Progenitor cell of endocrine pancreas (in vitro differentiated cells): Measurements from ENCODE around the gene AK5. TPM values are rescaled to one million over a fixed set of nuclear protein-coding genes. Genes with fewer than 3 reads are reported as not detected.
"Not testable (repeated sequence)": the region's sequence is repeated elsewhere in the genome, so short reads cannot be mapped to it uniquely, and the experiment has no call there.

Experiments used
- DNase-seq: peaks from one replicate; pipeline ENCODE4 v3.0.0; 2021; ENCODE audit warnings: low spot score; ENCODE audit not compliant: unreplicated experiment
- H3K27ac Mint-ChIP-seq: 2 replicates; pipeline ENCODE4 v1.8.0; 2021; ENCODE audit warnings: mild to moderate bottlenecking, moderate library complexity, mixed read lengths
- H3K27me3 Mint-ChIP-seq: 2 replicates; pipeline ENCODE4 v1.8.0; 2021; ENCODE audit warnings: mixed read lengths
- H3K36me3 Mint-ChIP-seq: 2 replicates; pipeline ENCODE4 v1.8.0; 2022; ENCODE audit warnings: mixed read lengths; ENCODE audit not compliant: insufficient read depth
- H3K4me1 Mint-ChIP-seq: 2 replicates; pipeline ENCODE4 v1.8.0; 2021; ENCODE audit warnings: low read depth, mixed read lengths
- H3K4me3 Mint-ChIP-seq: 2 replicates; pipeline ENCODE4 v1.8.0; 2021; ENCODE audit warnings: low read depth, mild to moderate bottlenecking, moderate library complexity, mixed read lengths
- H3K9me3 Mint-ChIP-seq: 2 replicates; pipeline ENCODE4 v1.8.0; 2021; ENCODE audit warnings: low read depth, mixed read lengths
- total RNA-seq: library from RNA; stranded (reverse); gene quantifications from 2 replicates; pipeline ENCODE4 v1.2.1, GENCODE V29; 2021
- TF ChIP-seq, protein P1 (sequence below): fragments of 200-600 bp; sonication (generic); IDR thresholded peaks from one replicate; pipeline ENCODE4 v1.5.0; 2021; ENCODE audit warnings: antibody characterized with exemption, mild to moderate bottlenecking; ENCODE audit not compliant: unreplicated experiment

AK5 gene
- total RNA-seq, 1 donor from 2014 or later, result 4.0 TPM

DNA sequence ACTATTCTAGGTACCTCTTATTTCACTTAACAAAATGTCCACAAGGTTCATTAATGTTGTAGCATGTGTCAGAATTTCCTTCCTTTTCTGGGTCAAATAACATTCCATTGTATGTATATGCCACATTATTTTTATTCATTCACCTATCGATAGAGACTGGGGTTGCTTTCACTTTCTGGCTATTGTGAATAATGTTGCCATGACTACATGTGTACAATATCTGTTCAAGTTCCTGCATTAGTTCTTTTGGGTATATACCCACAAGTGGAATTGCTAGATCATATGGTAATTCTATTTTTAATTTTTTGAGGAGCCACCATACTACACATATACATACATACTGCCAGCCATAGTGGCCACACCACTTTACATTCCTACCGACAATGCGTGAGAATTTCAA is 242.2 kb downstream of the AK5 start:
- H3K4me3 Mint-ChIP-seq, result no peak overlapping the region
- H3K27ac Mint-ChIP-seq, result no peak overlapping the region
- no peak for DNase-seq
- H3K27me3 Mint-ChIP-seq, result no peaks in the 10 kb centered on the region
- no peaks in the 10 kb centered on the region for H3K4me1 Mint-ChIP-seq
- TF ChIP-seq, protein P1, sequence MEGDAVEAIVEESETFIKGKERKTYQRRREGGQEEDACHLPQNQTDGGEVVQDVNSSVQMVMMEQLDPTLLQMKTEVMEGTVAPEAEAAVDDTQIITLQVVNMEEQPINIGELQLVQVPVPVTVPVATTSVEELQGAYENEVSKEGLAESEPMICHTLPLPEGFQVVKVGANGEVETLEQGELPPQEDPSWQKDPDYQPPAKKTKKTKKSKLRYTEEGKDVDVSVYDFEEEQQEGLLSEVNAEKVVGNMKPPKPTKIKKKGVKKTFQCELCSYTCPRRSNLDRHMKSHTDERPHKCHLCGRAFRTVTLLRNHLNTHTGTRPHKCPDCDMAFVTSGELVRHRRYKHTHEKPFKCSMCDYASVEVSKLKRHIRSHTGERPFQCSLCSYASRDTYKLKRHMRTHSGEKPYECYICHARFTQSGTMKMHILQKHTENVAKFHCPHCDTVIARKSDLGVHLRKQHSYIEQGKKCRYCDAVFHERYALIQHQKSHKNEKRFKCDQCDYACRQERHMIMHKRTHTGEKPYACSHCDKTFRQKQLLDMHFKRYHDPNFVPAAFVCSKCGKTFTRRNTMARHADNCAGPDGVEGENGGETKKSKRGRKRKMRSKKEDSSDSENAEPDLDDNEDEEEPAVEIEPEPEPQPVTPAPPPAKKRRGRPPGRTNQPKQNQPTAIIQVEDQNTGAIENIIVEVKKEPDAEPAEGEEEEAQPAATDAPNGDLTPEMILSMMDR, result no peak
- H3K9me3 Mint-ChIP-seq, result no peaks in the 10 kb centered on the region
- H3K36me3 Mint-ChIP-seq, result no peaks in the 10 kb centered on the region

DNA sequence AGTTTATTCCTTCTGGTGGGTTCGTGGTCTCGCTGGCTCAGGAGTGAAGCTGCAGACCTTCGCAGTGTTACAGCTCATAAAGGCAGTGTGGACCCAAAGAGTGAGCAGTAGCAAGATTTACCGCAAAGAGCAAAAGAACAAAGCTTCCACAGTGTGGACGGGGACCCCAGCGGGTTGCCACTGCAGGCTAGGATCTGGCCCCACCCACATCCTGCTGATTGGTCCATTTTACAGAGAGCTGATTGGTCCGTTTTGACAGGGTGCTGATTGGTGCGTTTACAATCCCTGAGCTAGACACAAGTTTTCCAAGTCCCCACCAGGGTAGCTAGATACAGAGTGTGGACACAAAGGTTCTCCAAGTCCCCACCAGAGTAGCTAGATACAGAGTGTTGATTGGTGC is 249.3 kb downstream of the AK5 start:
- not testable (repeated sequence) for DNase-seq, H3K4me3 Mint-ChIP-seq, H3K36me3 Mint-ChIP-seq, H3K27me3 Mint-ChIP-seq, H3K4me1 Mint-ChIP-seq, H3K27ac Mint-ChIP-seq, H3K9me3 Mint-ChIP-seq

DNA sequence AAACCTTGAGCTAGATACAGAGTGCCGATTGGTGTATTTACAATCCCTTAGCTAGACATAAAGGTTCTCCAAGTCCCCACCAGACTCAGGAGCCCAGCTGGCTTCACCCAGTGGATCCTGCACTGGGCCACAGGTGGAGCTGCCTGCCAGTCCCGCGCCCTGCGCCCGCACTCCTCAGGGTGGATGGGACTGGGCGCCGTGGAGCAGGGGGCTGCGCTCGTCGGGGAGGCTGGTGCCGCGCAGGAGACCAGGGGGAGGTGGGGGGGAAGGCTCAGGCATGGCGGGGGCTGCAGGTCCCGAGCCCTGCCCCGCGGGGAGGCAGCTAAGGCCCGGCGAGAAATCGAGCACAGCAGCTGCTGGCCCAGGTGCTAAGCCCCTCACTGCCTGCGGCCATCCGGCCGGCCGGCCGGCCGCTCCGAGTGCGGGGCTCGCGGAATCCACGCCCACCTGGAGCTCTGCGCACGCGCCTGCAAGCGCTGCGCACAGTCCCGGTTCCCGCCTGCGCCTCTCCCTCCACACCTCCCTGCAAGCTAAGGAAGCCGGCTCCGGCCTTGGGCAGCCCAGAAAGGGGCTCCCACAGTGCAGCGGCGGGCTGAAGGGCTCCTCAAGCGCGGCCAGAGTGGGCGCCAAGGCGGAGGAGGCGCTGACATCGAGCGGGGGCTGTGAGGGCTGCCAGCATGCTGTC is 249.9 kb downstream of the AK5 start:
- not testable (repeated sequence) for H3K27ac Mint-ChIP-seq, H3K4me3 Mint-ChIP-seq

DNA sequence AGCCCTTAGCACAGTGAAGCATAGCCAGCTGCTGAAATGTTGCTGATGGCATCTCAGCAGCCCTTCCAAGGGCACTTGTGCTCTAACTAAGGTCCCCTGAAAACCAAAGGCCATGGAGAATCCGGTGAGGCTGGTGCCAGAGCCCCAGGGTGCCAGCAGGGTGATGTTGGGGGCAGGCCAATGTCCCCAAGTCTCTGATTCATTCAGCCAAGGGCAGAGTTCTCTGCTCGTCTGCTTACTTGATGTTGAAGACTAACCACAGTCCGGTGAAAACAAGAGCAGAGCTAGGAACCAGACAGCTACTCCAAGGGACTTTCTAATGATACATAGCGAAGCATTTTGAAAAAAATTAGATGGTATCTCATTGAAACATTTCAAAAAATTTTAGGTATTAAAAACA is 250.8 kb downstream of the AK5 start:
- H3K36me3 Mint-ChIP-seq, result no peaks in the 10 kb centered on the region
- H3K4me3 Mint-ChIP-seq, result no peak overlapping the region
- TF ChIP-seq, protein P1, result no peak
- no peaks in the 10 kb centered on the region for H3K9me3 Mint-ChIP-seq
- no peaks in the 10 kb centered on the region for H3K4me1 Mint-ChIP-seq
- no peak overlapping the region for H3K27ac Mint-ChIP-seq
- no peaks in the 10 kb centered on the region for H3K27me3 Mint-ChIP-seq
- DNase-seq, result no peak

More for the DNA sequence above, 249.9 kb downstream of the AK5 start:
- H3K9me3 Mint-ChIP-seq, H3K36me3 Mint-ChIP-seq, H3K4me1 Mint-ChIP-seq, DNase-seq, H3K27me3 Mint-ChIP-seq: not testable (repeated sequence)

- Mint-ChIP-seq H3K27me3 (no peaks in the 10 kb centered on the region), H3K36me3 (no peaks in the 10 kb centered on the region), H3K4me3 (no peak overlapping the region), H3K4me1 (peaks cover 1% of the 10 kb centered on the region), H3K27ac (no peak overlapping the region), H3K9me3 (no peaks in the 10 kb centered on the region)
- TF ChIP-seq, protein P1, result peak; percentile 84
- DNase-seq, result peak; percentile 50
These were observed 252.0 kb downstream of the AK5 start for GRCh38 chr1:77533660-77534305.

DNA sequence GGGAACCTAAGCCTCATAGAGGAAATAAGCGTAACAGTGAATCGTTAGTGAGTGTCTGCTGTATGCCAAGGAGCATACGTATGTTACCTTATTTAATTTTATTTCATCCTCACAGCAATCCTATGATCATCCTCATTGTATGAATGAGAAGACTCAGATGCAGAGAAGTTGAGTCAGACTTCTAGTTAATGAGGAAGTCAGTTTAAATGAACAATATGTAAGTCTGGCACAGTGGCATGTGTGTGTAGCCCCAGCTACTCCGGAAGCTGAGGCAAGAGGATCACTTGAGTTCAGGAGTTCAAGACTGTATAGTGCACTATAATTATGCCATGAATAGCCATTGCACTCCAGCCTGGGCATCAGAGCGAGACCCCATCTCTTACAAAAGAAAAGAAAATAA is 252.6 kb downstream of the AK5 start:
- no peak overlapping the region for H3K4me3 Mint-ChIP-seq
- H3K4me1 Mint-ChIP-seq, result peaks cover 8% of the 10 kb centered on the region
- no peaks in the 10 kb centered on the region for H3K27me3 Mint-ChIP-seq
- H3K27ac Mint-ChIP-seq, result no peak overlapping the region
- no peaks in the 10 kb centered on the region for H3K9me3 Mint-ChIP-seq
- TF ChIP-seq, protein P1, result no peak
- H3K36me3 Mint-ChIP-seq, result no peaks in the 10 kb centered on the region
- no peak for DNase-seq
